Measurements from ENCODE around the gene CFAP298.
"Not testable (repeated sequence)": the region's sequence is repeated elsewhere in the genome, so short reads cannot be mapped to it uniquely, and the experiment has no call there.

The CFAP298 gene

GRCh38 chr21:32612075-32612998, at the start of gene CFAP298:
Gene CFAP298 (minus strand): TSS chr21:32612377. CDS start chr21:32612243, 134 bp downstream.
- no peak for FAIRE-seq

- not testable (repeated sequence) for FAIRE-seq
Measured at GRCh38 chr21:32661026-32661782, 49.0 kb upstream of the CFAP298 start.

- FAIRE-seq: no peak
Measured at GRCh38 chr21:32658524-32658923, 46.3 kb upstream of the CFAP298 start.

GRCh38 chr21:32653326-32653901, 41.2 kb upstream of the CFAP298 start:
- FAIRE-seq: no peak

- no peak for FAIRE-seq
Measured at GRCh38 chr21:32648165-32648564, 36.0 kb upstream of the CFAP298 start.

- FAIRE-seq: no peak
Measured at GRCh38 chr21:32645261-32646182, 33.3 kb upstream of the CFAP298 start.

- peak; percentile 33 for FAIRE-seq
Measured at GRCh38 chr21:32641710-32642698, 29.8 kb upstream of the CFAP298 start.

GRCh38 chr21:32626621-32627196, 14.5 kb upstream of the CFAP298 start:
- FAIRE-seq: no peak

GRCh38 chr21:32618218-32618617, 6.0 kb upstream of the CFAP298 start:
- not testable (repeated sequence) for FAIRE-seq

- no peak for FAIRE-seq
Measured at GRCh38 chr21:32613436-32614043, 1.4 kb upstream of the CFAP298 start.

- no peak for FAIRE-seq
Measured at GRCh38 chr21:32612999-32613337, 791 bp upstream of the CFAP298 start.

GRCh38 chr21:32611471-32611997, 643 bp downstream of the CFAP298 start:
- FAIRE-seq: no peak

- not testable (repeated sequence) for FAIRE-seq
Measured at GRCh38 chr21:32610940-32611339, 1.2 kb downstream of the CFAP298 start.

GRCh38 chr21:32608851-32609250, 3.3 kb downstream of the CFAP298 start:
- no peak for FAIRE-seq

GRCh38 chr21:32605469-32605868, 6.7 kb downstream of the CFAP298 start:
- no peak for FAIRE-seq

GRCh38 chr21:32604464-32604863, 7.7 kb downstream of the CFAP298 start:
- FAIRE-seq: no peak

- no peak for FAIRE-seq
Measured at GRCh38 chr21:32603131-32603530, 9.0 kb downstream of the CFAP298 start.

- FAIRE-seq: no peak
Measured at GRCh38 chr21:32602099-32602498, 10.1 kb downstream of the CFAP298 start.

GRCh38 chr21:32599526-32599925, 12.7 kb downstream of the CFAP298 start:
- FAIRE-seq: no peak

- no peak for FAIRE-seq
Measured at GRCh38 chr21:32599091-32599490, 13.1 kb downstream of the CFAP298 start.
